A549 (cell line): ENCODE measurements around the gene COIL. TPM values are rescaled to one million over a fixed set of nuclear protein-coding genes. Genes with fewer than 3 reads are reported as not detected.

Experiments
- ATAC-seq, 2 experiments: fragments of 200-7000 bp in 1 of 2; fragments of >200 bp in 1 of 2; cut with Nextera tagmentation in 1 of 2; cut with Tn5 transposase in 1 of 2; 3 replicates each; pipeline versions ENCODE4 v1.8.0 to v1.9.1; 2018 to 2020; ENCODE audit warnings: mild to moderate bottlenecking in 1 of 2, moderate library complexity in 1 of 2
- CTCF ChIA-PET: fragments of 300-600 bp; sonication (Branson Sonifier 250); formaldehyde crosslinking; extraction: SDS; loops from one replicate; lab custom pipeline; 2021; ENCODE audit warnings: antibody characterized with exemption, inconsistent platforms; lab: Yijun Ruan, JAX
- POLR2A ChIA-PET: fragments of 350-600 bp; formaldehyde crosslinking; extraction: SDS; loops from one replicate; lab custom pipeline; 2021; ENCODE audit warnings: antibody characterized with exemption, inconsistent platforms; lab: Yijun Ruan, JAX
- DNase-seq, 2 experiments: peaks; one replicate each; pipeline versions ENCODE4 v3.0.0 to v3.0.0-alpha.2; 2011 to 2016; ENCODE audit warnings: low read depth in 1 of 2, low spot score in 1 of 2
- FAIRE-seq: peaks from 2 replicates; lab custom pipeline; 2011; peaks lifted over from hg19 to GRCh38; lab: Jason Lieb, UNC
- H3K27ac ChIP-seq, 2 experiments: fragments of >200 bp; sonication (Bioruptor Twin); formaldehyde crosslinking; 3 replicates each; pipeline ENCODE4 v1.5.1; 2016 to 2017
- H3K4me1 ChIP-seq: fragments of >200 bp; sonication (Bioruptor Twin); formaldehyde crosslinking; 3 replicates; pipeline ENCODE4 v1.6.1; 2016
- H3K4me2 ChIP-seq: fragments of >200 bp; sonication (Bioruptor Twin); formaldehyde crosslinking; 3 replicates; pipeline ENCODE4 v1.6.1; 2016
- H3K4me3 ChIP-seq: fragments of >200 bp; sonication (Bioruptor Twin); formaldehyde crosslinking; 3 replicates; pipeline ENCODE4 v1.5.1; 2016
- H3K9me3 ChIP-seq: fragments of >200 bp; sonication (Bioruptor Twin); formaldehyde crosslinking; 3 replicates; pipeline ENCODE4 v1.6.1; 2016
- CBX2 ChIP-seq: fragments of 200-600 bp; sonication (generic); IDR thresholded peaks from 2 replicates; pipeline ENCODE4 v1.6.1; 2016; ENCODE audit warnings: low read depth, mild to moderate bottlenecking, borderline replicate concordance
- CTCF ChIP-seq: fragments of >200 bp; sonication (Bioruptor Twin); formaldehyde crosslinking; IDR thresholded peaks from 3 replicates; pipeline ENCODE4 v1.5.1; 2016
- E2F6 ChIP-seq: IDR thresholded peaks from 2 replicates; pipeline ENCODE4 v1.6.1; 2012; ENCODE audit warnings: low read depth, borderline replicate concordance
- EHF ChIP-seq: fragments of 250-450 bp; sonication (Bioruptor Pico); IDR thresholded peaks from 2 replicates; pipeline ENCODE4 v1.5.0; 2020; ENCODE audit warnings: mild to moderate bottlenecking
- ELK1 ChIP-seq: fragments of 150-350 bp; IDR thresholded peaks from 2 replicates; pipeline ENCODE4 v1.6.1; 2014; ENCODE audit warnings: low read depth, mild to moderate bottlenecking, low read length
- HEYL ChIP-seq: fragments of 250-450 bp; sonication (Bioruptor Pico); IDR thresholded peaks from 2 replicates; pipeline ENCODE4 v1.8.0; 2021; ENCODE audit warnings: mild to moderate bottlenecking, moderate library complexity
- HMGXB4 ChIP-seq: fragments of 250-450 bp; sonication (Bioruptor Pico); IDR thresholded peaks from 2 replicates; pipeline ENCODE4 v1.5.0; 2021; ENCODE audit warnings: mild to moderate bottlenecking, moderate library complexity, borderline replicate concordance
- HOXB13 ChIP-seq: fragments of 250-450 bp; sonication (Bioruptor Pico); IDR thresholded peaks from 2 replicates; pipeline ENCODE4 v1.5.0; 2020; ENCODE audit warnings: low read depth, mild to moderate bottlenecking, moderate library complexity
- JUN ChIP-seq, 2 experiments: fragments of >200 bp; sonication (Bioruptor Twin); formaldehyde crosslinking; IDR thresholded peaks; 2 replicates in 1 of 2; 3 replicates in 1 of 2; pipeline ENCODE4 v1.6.1; 2016 to 2017
- KDM1A ChIP-seq: fragments of 200-600 bp; sonication (generic); IDR thresholded peaks from 2 replicates; pipeline ENCODE4 v1.6.1; 2016; ENCODE audit warnings: low read depth, mild to moderate bottlenecking
- MAFK ChIP-seq: fragments of 450-650 bp; IDR thresholded peaks from 2 replicates; pipeline ENCODE4 v1.6.1; 2014; ENCODE audit not compliant: partially characterized antibody
- NFE2L2 ChIP-seq: fragments of 150-350 bp; conservative IDR thresholded peaks from 2 replicates; pipeline ENCODE4 v1.6.1; 2014; ENCODE audit warnings: low read length
- NR3C1 ChIP-seq: fragments of >200 bp; sonication (Bioruptor Twin); formaldehyde crosslinking; IDR thresholded peaks from 3 replicates; pipeline ENCODE4 v1.6.1; 2017
- PBX3 ChIP-seq: IDR thresholded peaks from 2 replicates; pipeline ENCODE4 v1.6.1; 2012
- PHF8 ChIP-seq: fragments of 200-600 bp; sonication (generic); IDR thresholded peaks from 2 replicates; pipeline ENCODE4 v1.6.1; 2016; ENCODE audit warnings: low read depth, mild to moderate bottlenecking, antibody characterized with exemption, moderate library complexity, borderline replicate concordance
- RARB ChIP-seq: fragments of 250-450 bp; sonication (Bioruptor Pico); IDR thresholded peaks from 2 replicates; pipeline ENCODE4 v1.8.0; 2021; ENCODE audit warnings: mild to moderate bottlenecking, moderate library complexity
- RCOR1 ChIP-seq: fragments of 150-350 bp; IDR thresholded peaks from 2 replicates; pipeline ENCODE4 v1.6.1; 2014; ENCODE audit warnings: antibody characterized with exemption, low read length, low read depth
- RFX5 ChIP-seq: fragments of 450-650 bp; IDR thresholded peaks from 2 replicates; pipeline ENCODE4 v1.7.1; 2014; ENCODE audit warnings: antibody characterized with exemption, mild to moderate bottlenecking, moderate library complexity
- RNF2 ChIP-seq: fragments of 200-600 bp; sonication (generic); IDR thresholded peaks from 2 replicates; pipeline ENCODE4 v1.6.1; 2016; ENCODE audit warnings: low read depth, mild to moderate bottlenecking, antibody characterized with exemption, moderate library complexity, borderline replicate concordance
- SMC3 ChIP-seq: fragments of >200 bp; sonication (Bioruptor Twin); formaldehyde crosslinking; IDR thresholded peaks from 3 replicates; pipeline ENCODE4 v1.6.1; 2018; ENCODE audit warnings: inconsistent platforms
- USF2 ChIP-seq: fragments of 450-650 bp; IDR thresholded peaks from 2 replicates; pipeline ENCODE4 v1.6.1; 2014; ENCODE audit warnings: antibody characterized with exemption
- WGBS: methylation state at CpG from one replicate; pipeline ENCODE4 v1.1.6; 2017; ENCODE audit errors: missing lambda C conversion rate; 5-methylcytosine and 5-hydroxymethylcytosine counted together
- polyA plus RNA-seq, 4 experiments: library from polyadenylated mRNA; depleted of rRNA in 3 of 4; stranded (reverse); fragments of >200 nt; fragmentation: RNase III in 1 of 4; extraction: RNeasy Plus Mini Kit Qiagen cat#74134 plus additional on column Dnase treatment in 1 of 4; gene quantifications; 2 replicates in 3 of 4; 3 replicates in 1 of 4; pipeline ENCODE4 v1.2.3, GENCODE V29; 2011 to 2017

The COIL gene
- polyA plus RNA-seq, 2 of the 4 experiments (the other 2 are of a cell fraction) = 16.9 to 20.3 TPM

- TF ChIP-seq PBX3 = 0 out of 2 replicates have a peak, but pooled peaks have one; percentile 23
- TF ChIP-seq EHF (CRISPR knock-in tag) = no peak
- TF ChIP-seq RFX5 = no peak
- TF ChIP-seq RCOR1 = no peak
- no peak for TF ChIP-seq CBX2
- peak; percentile 83 for TF ChIP-seq SMC3
- peak; percentile 60 for TF ChIP-seq USF2
- TF ChIP-seq RNF2 = no peak
- peak; percentile 99 for TF ChIP-seq PHF8
- TF ChIP-seq KDM1A = no peak
These were observed at the start of gene COIL (continued) for GRCh38 chr17:56960596-56961538.

- ATAC-seq (peak in 1 of 2 experiments; percentile 30; a peak in 2 of 6 replicates), DNase-seq (no peak), FAIRE-seq (no peak)
- Histone ChIP-seq H3K9me3 (no peaks in the 10 kb centered on the region), H3K4me2 (peak overlapping the region; percentile 69), H3K4me1 (peaks cover 11% of the 10 kb centered on the region; the same call in 2 of the 3 replicates)
- ChIA-PET POLR2A (interaction anchor here (0.8 kb wide), 1 partner anchor 74 kb away, joined by 3 read pairs; no protein-coding TSS in a partner anchor), CTCF (interaction anchor here (0.5 to 2.3 kb wide), 27 partner anchors 8 to 233 kb away, joined by 3 to 23 read pairs (median 4); partner anchors contain the start of genes C17orf67, COIL, DGKE and SCPEP1)
- WGBS = 31% methylated on average over 3 of the region's 3 CpGs
- TF ChIP-seq HMGXB4 (no peak), HOXB13 (CRISPR knock-in tag) (no peak)
- TF ChIP-seq, all 56 proteins: peak for 0
- no peak overlapping the region for H3K4me3 ChIP-seq
- H3K27ac ChIP-seq = no peak overlapping the region
These were observed 49.6 kb upstream of the COIL start for GRCh38 chr17:57010487-57010886.

- DNase-seq (peak; percentile 72 to 79), ATAC-seq (peak; percentile 96 to 97), FAIRE-seq (peak; percentile 90)
- H3K4me1 ChIP-seq = peaks cover 11% of the 10 kb centered on the region; the same call in 2 of the 3 replicates
- H3K27ac ChIP-seq = no peak overlapping the region
- ChIA-PET CTCF (interaction anchor here (0.8 to 2.3 kb wide), 26 partner anchors 9 to 233 kb away, joined by 3 to 23 read pairs (median 4); partner anchors contain the start of genes C17orf67, COIL, DGKE and SCPEP1), POLR2A (interaction anchor here (0.8 kb wide), 1 partner anchor 75 kb away, joined by 3 read pairs; no protein-coding TSS in a partner anchor)
- WGBS = 24% methylated on average over 7 of the region's 7 CpGs
- H3K9me3 ChIP-seq = no peaks in the 10 kb centered on the region
- H3K4me2 ChIP-seq = peak overlapping the region; percentile 69
- no peak overlapping the region for H3K4me3 ChIP-seq
- no peak for TF ChIP-seq ELK1
- no peak for TF ChIP-seq NFE2L2
- TF ChIP-seq RARB = no peak
- no peak for TF ChIP-seq PHF8
- no peak for TF ChIP-seq HEYL (CRISPR knock-in tag)
- TF ChIP-seq CTCF = peak; percentile 59
- TF ChIP-seq MAFK = no peak
- TF ChIP-seq RCOR1 = no peak
- no peak for TF ChIP-seq E2F6
- TF ChIP-seq KDM1A = no peak
- TF ChIP-seq NR3C1 = no peak
- TF ChIP-seq PBX3 = no peak
- TF ChIP-seq JUN (IDR thresholded peaks at IDR 0.05) = no peak
- no peak for TF ChIP-seq RNF2
These were observed 49.0 kb upstream of the COIL start for GRCh38 chr17:57009737-57010445.
